SK-N-SH (cell line): Measurements from ENCODE around the gene GID4. TPM values are rescaled to one million over a fixed set of nuclear protein-coding genes. Genes with fewer than 3 reads are reported as not detected.

Source experiments
- CTCF ChIA-PET: fragments of 300-600, 350-600 bp; formaldehyde crosslinking; extraction: SDS; loops from one replicate; lab custom pipeline; 2021; lab: Yijun Ruan, JAX
- POLR2A ChIA-PET: fragments of 350-600 bp; sonication (Branson Sonifier 250); formaldehyde crosslinking; extraction: SDS; loops from one replicate; lab custom pipeline; 2020; ENCODE audit warnings: antibody characterized with exemption, inconsistent platforms; lab: Yijun Ruan, JAX
- DNase-seq: peaks from one replicate; pipeline ENCODE4 v3.0.0; 2012
- H2AFZ ChIP-seq: fragments of 200-600 bp; sonication (generic); 2 replicates; pipeline ENCODE4 v1.8.1; 2016; ENCODE audit warnings: antibody characterized with exemption, mild to moderate bottlenecking, low read depth
- H3F3A ChIP-seq: fragments of 200-600 bp; sonication (generic); replicated peaks from 2 replicates; pipeline ENCODE3; 2016; ENCODE audit warnings: antibody characterized with exemption, mild to moderate bottlenecking; ENCODE audit not compliant: insufficient read depth
- H3K27ac ChIP-seq, 2 experiments: fragments of 200-500 bp in 1 of 2; fragments of 200-600 bp in 1 of 2; sonication (Bioruptor generic) in 1 of 2; sonication (generic), shearing (Covaris generic) in 1 of 2; 2 replicates each; pipeline versions ENCODE4 v1.5.1 to v1.6.1; 2014 to 2016; ENCODE audit warnings: low read depth in 2 of 2, inconsistent platforms in 1 of 2, low read length in 1 of 2, mild to moderate bottlenecking in 1 of 2, mixed read lengths in 1 of 2
- H3K27me3 ChIP-seq: fragments of 200-600 bp; sonication (generic), shearing (Covaris generic); 2 replicates; pipeline ENCODE4 v1.6.1; 2016; ENCODE audit warnings: mixed run types; ENCODE audit not compliant: insufficient read depth
- H3K36me3 ChIP-seq, 2 experiments: fragments of 200-500 bp in 1 of 2; fragments of 200-600 bp in 1 of 2; sonication (Bioruptor generic) in 1 of 2; sonication (generic) in 1 of 2; replicated peaks in 1 of 2; 2 replicates each; pipeline versions ENCODE3 to v1.5.1; 2014 to 2016; ENCODE audit warnings: low read length in 1 of 2, mild to moderate bottlenecking in 1 of 2; ENCODE audit not compliant: insufficient read depth in 2 of 2, control insufficient read depth in 1 of 2
- H3K4me1 ChIP-seq, 2 experiments: fragments of 200-500 bp in 1 of 2; fragments of 200-600 bp in 1 of 2; sonication (Bioruptor generic) in 1 of 2; sonication (generic), shearing (Covaris generic) in 1 of 2; 2 replicates each; pipeline versions ENCODE4 v1.5.1 to v1.6.1; 2014 to 2016; ENCODE audit warnings: low read depth in 1 of 2, low read length in 1 of 2, mixed run types in 1 of 2; ENCODE audit not compliant: insufficient read depth in 2 of 2, control insufficient read depth in 1 of 2
- H3K4me2 ChIP-seq: fragments of 200-600 bp; sonication (generic), shearing (Covaris generic); 2 replicates; pipeline ENCODE4 v1.6.1; 2017; ENCODE audit warnings: mixed run types
- H3K4me3 ChIP-seq, 2 experiments: fragments of 200-500 bp in 1 of 2; fragments of 200-600 bp in 1 of 2; sonication (Bioruptor generic) in 1 of 2; sonication (generic), shearing (Covaris generic) in 1 of 2; 2 replicates each; pipeline versions ENCODE4 v1.5.1 to v1.8.1; 2014 to 2016; ENCODE audit warnings: low read depth in 2 of 2, inconsistent platforms in 1 of 2, low read length in 1 of 2, mild to moderate bottlenecking in 1 of 2, mixed read lengths in 1 of 2, moderate library complexity in 1 of 2
- H3K79me2 ChIP-seq: fragments of 200-600 bp; sonication (generic); 2 replicates; pipeline ENCODE4 v1.8.1; 2017; ENCODE audit warnings: mild to moderate bottlenecking; ENCODE audit not compliant: insufficient read depth
- H3K9ac ChIP-seq: fragments of 200-600 bp; sonication (generic); 2 replicates; pipeline ENCODE4 v1.6.1; 2017; ENCODE audit warnings: mixed run types
- H3K9me2 ChIP-seq: fragments of 200-600 bp; sonication (generic); 2 replicates; pipeline ENCODE4 v1.6.1; 2017; ENCODE audit warnings: mixed run types
- H3K9me3 ChIP-seq: fragments of 200-600 bp; sonication (generic); 2 replicates; pipeline ENCODE4 v1.6.1; 2017; ENCODE audit warnings: mixed run types, mild to moderate bottlenecking, moderate library complexity
- H4K20me1 ChIP-seq: fragments of 200-600 bp; sonication (generic); 2 replicates; pipeline ENCODE4 v1.6.1; 2017; ENCODE audit warnings: mild to moderate bottlenecking, mixed run types; ENCODE audit not compliant: insufficient read depth
- CHD2 ChIP-seq: fragments of 150-350 bp; IDR thresholded peaks from 2 replicates; pipeline ENCODE4 v1.6.1; 2018; ENCODE audit warnings: low read length; ENCODE audit not compliant: partially characterized antibody
- GABPA ChIP-seq: IDR thresholded peaks from 2 replicates; pipeline ENCODE4 v1.4.0; 2012; ENCODE audit warnings: low read depth, mild to moderate bottlenecking
- IRF3 ChIP-seq: fragments of 150-350 bp; IDR thresholded peaks from 2 replicates; pipeline ENCODE4 v1.6.1; 2016; ENCODE audit warnings: mild to moderate bottlenecking, low read depth, low read length
- JUND ChIP-seq: IDR thresholded peaks from 2 replicates; pipeline ENCODE4 v1.4.0; 2012
- MAX ChIP-seq: IDR thresholded peaks from 2 replicates; pipeline ENCODE4 v1.4.0; 2012; ENCODE audit warnings: low read depth
- NFIC ChIP-seq: IDR thresholded peaks from 2 replicates; pipeline ENCODE4 v1.4.0; 2012; ENCODE audit warnings: borderline replicate concordance
- POLR2AphosphoS5 ChIP-seq: IDR thresholded peaks from 2 replicates; pipeline ENCODE4 v1.6.1; 2012; ENCODE audit warnings: low read depth, low read length
- RCOR1 ChIP-seq: fragments of 150-350 bp; IDR thresholded peaks from 2 replicates; pipeline ENCODE4 v1.6.1; 2017; ENCODE audit warnings: antibody characterized with exemption, low read length
- RFX5 ChIP-seq: IDR thresholded peaks from 2 replicates; pipeline ENCODE4 v1.6.1; 2012; ENCODE audit warnings: mild to moderate bottlenecking, improper control_type of control experiment, low read length
- RXRA ChIP-seq: IDR thresholded peaks from 2 replicates; pipeline ENCODE4 v1.4.0; 2012; ENCODE audit warnings: low read depth, mild to moderate bottlenecking, borderline replicate concordance
- SMC3 ChIP-seq: IDR thresholded peaks from 2 replicates; pipeline ENCODE4 v1.6.1; 2012; ENCODE audit warnings: low read depth, low read length, improper control_type of control experiment
- USF2 ChIP-seq: fragments of 150-350 bp; IDR thresholded peaks from 2 replicates; pipeline ENCODE4 v1.6.1; 2017; ENCODE audit warnings: antibody characterized with exemption, low read length, low read depth, borderline replicate concordance
- YY1 ChIP-seq: IDR thresholded peaks from 2 replicates; pipeline ENCODE4 v1.4.0; 2012; ENCODE audit warnings: low read depth, mild to moderate bottlenecking
- ZBTB33 ChIP-seq: IDR thresholded peaks from 2 replicates; pipeline ENCODE4 v1.4.0; 2012; ENCODE audit warnings: low read depth, borderline replicate concordance
- WGBS: methylation state at CpG from one replicate; pipeline ENCODE4 v1.1.6; 2017; ENCODE audit warnings: low lambda C conversion rate; 5-methylcytosine and 5-hydroxymethylcytosine counted together
- polyA plus RNA-seq, 3 experiments: library from polyadenylated mRNA; depleted of rRNA; stranded (reverse); fragments of >200 nt; gene quantifications; 2 replicates each; pipeline ENCODE4 v1.2.3, GENCODE V29; 2012
- TF ChIP-seq, protein P1 (sequence below): IDR thresholded peaks from 2 replicates; pipeline ENCODE4; 2012

The GID4 gene
- polyA plus RNA-seq, 1 of the 3 experiments (the other 2 are of a cell fraction), result 4.3 TPM

DNA sequence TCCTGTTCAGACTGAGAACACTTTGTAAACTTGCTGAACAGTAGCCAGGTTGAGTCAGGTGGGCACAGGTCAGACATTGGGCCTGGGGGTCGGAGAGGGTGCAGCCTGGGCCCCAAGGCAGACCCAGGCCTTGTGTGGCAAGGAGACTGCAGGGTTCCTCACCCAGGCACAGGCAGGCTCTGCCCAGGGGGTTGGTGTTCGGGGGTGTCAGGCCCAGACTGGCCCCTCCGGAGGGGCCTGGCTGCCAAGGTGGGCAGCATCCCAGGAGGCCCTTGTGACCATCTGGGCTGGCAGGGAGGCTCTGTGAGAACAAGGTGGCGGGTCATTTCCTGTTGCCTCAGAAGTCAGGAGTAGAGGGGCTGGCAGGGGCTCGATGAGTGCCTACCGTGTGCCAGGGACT lies 68.8 kb downstream of the GID4 start:
- no peaks in the 10 kb centered on the region for H3K9me2 ChIP-seq
- 100% methylated on average over 4 of the region's 6 CpGs for WGBS
- no peak overlapping the region for H3K9ac ChIP-seq
- H3K79me2 ChIP-seq, result no peaks in the 10 kb centered on the region
- no peak for DNase-seq
- no peak overlapping the region for H3K4me2 ChIP-seq
- H3K4me3 ChIP-seq, result no peak overlapping the region
- peaks cover 0 to 4% of the 10 kb centered on the region in 2 experiments for H3K36me3 ChIP-seq
- peak overlapping the region in 1 of 2 experiments; percentile 8; a peak in 1 of 4 replicates for H3K27ac ChIP-seq
- ChIA-PET CTCF (no interaction called here), POLR2A (no interaction called here)
- no peaks in the 10 kb centered on the region for H3K27me3 ChIP-seq
- no peak overlapping the region for H2AFZ ChIP-seq
- TF ChIP-seq NFIC, result no peak
- TF ChIP-seq GABPA, result no peak
- TF ChIP-seq IRF3, result no peak
- TF ChIP-seq, protein P1, sequence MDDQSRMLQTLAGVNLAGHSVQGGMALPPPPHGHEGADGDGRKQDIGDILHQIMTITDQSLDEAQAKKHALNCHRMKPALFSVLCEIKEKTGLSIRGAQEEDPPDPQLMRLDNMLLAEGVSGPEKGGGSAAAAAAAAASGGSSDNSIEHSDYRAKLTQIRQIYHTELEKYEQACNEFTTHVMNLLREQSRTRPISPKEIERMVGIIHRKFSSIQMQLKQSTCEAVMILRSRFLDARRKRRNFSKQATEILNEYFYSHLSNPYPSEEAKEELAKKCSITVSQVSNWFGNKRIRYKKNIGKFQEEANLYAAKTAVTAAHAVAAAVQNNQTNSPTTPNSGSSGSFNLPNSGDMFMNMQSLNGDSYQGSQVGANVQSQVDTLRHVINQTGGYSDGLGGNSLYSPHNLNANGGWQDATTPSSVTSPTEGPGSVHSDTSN, result no peak
- TF ChIP-seq USF2, result no peak
- TF ChIP-seq RXRA, result no peak
- no peak for TF ChIP-seq SMC3
- TF ChIP-seq CHD2, result no peak
- TF ChIP-seq MAX, result no peak
- no peak for TF ChIP-seq RCOR1
- no peak; the same call in 1 of the 2 replicates for TF ChIP-seq POLR2AphosphoS5
- TF ChIP-seq ZBTB33, result no peak
- TF ChIP-seq YY1, result no peak
- TF ChIP-seq JUND, result no peak
- no peak for TF ChIP-seq RFX5
- peaks cover 0 to 49% of the 10 kb centered on the region in 2 experiments; a peak in 1 of 4 replicates for H3K4me1 ChIP-seq
- H4K20me1 ChIP-seq, result no peaks in the 10 kb centered on the region
- H3K9me3 ChIP-seq, result no peaks in the 10 kb centered on the region
- no peaks in the 10 kb centered on the region for H3F3A ChIP-seq
